Midbrain (tissue), 1 donor: Measurements from ENCODE around the gene G3BP2.
A peak's percentile ranks its signal among the peaks of the same experiment; 100 is the strongest.
"Not testable (repeated sequence)": the region's sequence is repeated elsewhere in the genome, so short reads cannot be mapped to it uniquely, and the experiment has no call there.

Experiments
- DNase-seq: peaks from one replicate; lab custom pipeline; 2025; lab: John Stamatoyannopoulos, UW

Gene G3BP2

DNA sequence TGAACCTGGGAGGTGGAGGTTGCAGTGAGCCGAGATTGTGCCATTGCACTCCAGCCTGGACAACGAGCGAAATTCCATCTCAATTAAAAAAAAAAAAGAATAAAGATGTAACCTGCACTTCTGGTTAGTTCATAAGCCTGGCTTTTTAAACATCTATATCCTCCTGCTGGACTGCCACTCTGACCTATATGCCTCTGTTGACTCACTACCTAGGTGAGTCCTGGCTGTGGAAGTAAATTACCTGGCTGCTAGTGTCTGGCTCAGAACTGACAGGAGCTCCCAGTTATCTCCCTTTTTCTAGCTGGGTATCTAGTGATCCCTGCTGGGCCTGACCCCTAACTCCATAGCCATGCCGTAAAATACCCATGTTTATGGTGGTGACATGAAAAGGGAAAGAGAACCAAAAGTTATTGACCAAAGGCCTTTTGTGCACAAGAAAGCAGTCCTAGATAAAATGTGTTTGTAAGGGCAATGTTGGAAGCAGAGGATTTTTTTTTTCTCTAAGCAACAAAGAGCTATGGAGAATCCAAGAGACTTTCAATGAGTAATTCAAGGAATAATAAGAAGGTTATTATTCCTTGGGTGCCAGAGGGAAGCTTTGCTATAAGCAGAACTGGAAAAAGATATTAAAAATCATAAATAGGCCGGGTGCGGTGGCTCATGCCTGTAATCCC is 10.4 kb upstream of the G3BP2 start:
- DNase-seq = no peak

DNA sequence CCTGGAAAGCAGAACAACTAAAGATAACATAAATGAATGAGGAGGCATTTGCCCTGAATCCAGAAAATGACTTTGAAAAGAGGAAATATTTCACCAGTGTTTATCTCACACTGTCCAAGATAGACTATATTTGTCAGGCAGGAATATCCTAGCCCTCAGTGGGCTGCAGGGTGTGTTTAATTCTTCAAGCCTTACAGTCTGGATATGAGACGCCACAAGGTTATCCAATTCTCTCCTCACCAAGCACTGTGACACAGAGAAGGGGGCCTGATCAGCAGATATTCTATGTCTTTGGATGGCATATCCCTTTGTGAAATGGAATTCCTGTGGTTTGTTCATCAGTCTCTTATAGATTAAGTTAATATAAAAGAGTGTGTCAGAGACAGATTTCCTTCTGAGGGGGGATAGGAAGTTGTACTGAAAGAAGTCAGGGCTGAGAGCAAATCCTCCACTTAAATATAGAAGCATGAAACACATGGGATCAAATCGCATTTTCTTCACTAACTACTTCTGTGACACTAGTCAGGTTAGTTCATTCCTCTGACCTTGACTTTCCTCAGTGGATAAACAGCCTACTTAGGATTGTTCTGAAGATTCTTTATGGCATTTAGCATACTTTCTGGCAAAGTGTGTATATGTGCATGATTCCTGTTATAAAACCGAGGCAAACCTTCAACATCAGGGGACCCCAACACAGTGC is 6.8 kb upstream of the G3BP2 start:
- no peak for DNase-seq

DNA sequence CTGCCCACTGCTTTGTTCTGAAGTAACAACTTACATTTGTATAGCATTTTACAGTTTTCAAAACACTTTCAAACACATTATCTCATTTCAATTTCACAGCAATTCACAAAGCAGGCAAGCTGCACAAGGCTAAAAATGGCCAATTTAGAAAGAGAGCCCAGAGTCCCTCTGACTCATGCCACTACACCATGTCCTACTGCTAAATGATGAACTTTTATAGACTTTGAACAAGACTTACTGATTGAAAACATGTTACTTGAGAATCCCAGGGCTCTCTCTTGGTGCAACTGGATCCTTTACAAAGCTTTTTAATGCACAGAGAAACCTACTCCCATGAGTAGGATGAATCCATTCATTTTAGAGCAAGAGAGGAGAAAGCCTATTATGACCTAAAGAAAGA is 5.8 kb upstream of the G3BP2 start:
- no peak for DNase-seq

DNA sequence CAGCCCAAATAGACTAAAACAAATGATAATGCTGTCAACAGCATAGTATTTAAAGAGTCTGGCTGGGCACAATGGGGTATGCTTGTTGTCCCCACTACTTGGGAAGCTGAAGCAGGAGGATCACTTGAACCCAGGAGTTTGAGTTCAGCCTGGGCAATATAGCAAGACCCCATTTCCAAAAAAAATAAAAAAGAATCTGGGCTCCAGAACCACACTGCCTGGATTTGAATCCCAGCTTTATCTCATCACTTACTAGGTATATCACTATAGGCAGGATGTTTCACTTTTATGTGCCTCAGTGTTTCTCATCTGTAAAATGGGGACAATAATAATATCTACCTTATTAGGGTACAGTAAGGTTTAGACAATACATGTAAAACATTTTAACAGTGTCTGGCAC is 5.3 kb upstream of the G3BP2 start:
- DNase-seq = no peak

- no peak for DNase-seq
Measured at GRCh38 chr4:75675004-75675531, 1.9 kb upstream of the G3BP2 start.

- no peak for DNase-seq
Measured at GRCh38 chr4:75673959-75674328, 733 bp upstream of the G3BP2 start.

DNA sequence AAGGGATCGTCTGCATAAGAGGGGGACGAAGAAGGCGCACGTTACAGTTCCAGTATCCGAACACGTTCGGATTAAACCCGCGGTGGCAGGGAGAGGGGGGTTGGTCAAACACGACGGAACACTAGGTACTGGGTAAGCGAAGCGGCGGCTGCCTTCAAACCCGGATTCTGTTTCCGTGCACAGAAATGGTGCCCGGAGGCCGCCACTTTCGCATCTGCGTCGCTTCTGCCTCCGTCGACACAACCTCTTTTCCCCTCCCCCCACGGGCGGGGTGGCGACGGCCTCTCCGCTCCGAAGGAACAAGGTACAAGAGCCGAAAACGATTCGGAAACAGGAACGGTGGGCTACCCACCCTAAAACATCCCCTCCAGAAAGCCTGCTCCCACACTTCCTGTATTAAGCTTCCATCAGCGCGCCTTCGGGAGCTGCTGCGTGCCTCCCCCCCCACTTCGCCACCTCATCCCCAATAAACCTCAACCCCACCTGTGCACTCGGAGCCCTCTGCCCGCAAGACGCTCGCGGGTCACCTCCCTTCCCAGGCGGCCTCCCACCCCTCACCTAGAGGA is 667 bp downstream of the G3BP2 start:
- peak; percentile 46 for DNase-seq

DNA sequence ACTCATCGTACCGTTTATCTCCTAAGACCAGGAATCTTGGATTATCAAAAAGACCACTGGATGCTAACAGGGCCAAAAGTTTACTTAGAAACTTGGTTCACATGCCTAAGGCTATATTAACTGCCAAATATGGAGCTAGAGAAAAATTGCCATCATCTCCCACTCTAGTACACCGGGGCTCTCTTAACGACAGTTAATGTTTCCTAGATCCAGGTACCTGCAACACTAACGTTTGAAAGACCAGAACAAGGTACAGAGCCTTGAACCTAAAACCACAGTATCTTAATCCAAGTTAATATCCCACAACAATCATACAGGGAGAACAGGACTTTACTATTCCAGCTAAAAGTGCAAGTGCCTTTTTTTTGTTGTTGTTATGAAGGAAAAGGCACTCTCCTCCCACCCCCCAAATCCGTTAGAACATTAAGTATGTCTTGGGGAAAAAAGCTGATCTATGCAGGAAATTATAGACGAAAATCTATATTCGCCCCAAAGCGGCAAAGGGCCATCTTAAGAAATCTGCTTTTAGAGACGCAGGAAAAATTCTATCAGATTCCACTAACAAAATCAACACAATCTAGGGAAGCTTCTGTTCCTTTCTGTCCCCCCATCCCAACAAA is 1.3 kb downstream of the G3BP2 start:
- no peak for DNase-seq

DNA sequence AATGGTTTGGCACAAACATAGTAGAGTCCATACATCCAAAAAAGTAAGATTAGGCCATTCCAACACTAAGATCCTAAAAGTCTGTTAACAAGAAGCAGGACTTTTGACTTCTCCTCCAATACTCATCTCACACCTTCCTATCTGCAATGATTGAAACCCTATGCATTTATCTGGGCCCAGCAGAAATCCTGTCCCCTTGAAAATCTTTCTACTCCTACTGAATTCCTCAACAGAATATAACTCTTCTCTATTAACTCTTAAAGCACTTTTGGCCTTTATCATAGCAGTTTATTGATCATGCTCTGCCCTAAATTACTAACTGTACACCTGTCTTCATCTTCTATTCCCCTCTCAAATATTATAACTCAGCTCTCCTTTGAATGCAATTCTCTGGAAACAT is 4.6 kb downstream of the G3BP2 start:
- DNase-seq = no peak

- DNase-seq = not testable (repeated sequence)
Measured at GRCh38 chr4:75667636-75668035, 5.6 kb downstream of the G3BP2 start.

DNA sequence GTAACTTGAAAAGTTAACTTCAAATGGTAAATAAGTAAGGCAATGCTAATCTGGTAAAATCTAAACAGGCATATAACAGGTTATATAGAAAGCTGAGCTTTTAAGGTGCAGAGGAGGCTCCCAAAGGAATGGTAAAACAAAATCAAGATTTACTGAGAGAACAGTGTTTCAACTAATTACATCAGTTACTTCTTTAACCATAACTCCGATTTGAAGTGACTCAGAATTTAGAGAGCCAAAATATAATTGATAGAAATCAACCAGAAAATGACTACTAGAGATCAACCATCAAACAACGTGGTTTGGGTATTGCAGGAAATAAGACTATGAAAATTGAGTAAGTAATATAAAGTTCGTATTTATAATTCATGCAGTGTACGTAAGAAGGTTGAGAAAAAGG is 6.9 kb downstream of the G3BP2 start:
- no peak for DNase-seq

DNA sequence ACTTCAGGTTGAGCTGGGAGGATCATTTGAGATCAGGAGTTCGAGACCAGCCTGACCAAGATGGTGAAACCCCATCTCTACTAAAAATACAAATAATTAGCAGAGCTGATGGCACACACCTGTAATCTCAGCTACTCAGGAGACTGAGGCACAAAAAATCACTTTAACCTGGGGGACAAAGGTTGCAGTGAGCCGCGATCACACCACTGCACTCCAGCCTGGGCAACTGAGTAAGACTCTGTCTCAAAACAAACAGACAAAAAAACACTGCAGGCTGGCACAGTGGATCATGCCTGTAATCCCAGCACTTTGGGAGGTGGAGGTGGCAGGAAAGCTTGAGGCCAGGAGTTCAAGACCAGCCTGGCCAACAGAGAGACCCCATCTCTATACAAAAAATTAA is 8.6 kb downstream of the G3BP2 start:
- not testable (repeated sequence) for DNase-seq

- DNase-seq = no peak
Measured at GRCh38 chr4:75662626-75663025, 10.6 kb downstream of the G3BP2 start.

DNA sequence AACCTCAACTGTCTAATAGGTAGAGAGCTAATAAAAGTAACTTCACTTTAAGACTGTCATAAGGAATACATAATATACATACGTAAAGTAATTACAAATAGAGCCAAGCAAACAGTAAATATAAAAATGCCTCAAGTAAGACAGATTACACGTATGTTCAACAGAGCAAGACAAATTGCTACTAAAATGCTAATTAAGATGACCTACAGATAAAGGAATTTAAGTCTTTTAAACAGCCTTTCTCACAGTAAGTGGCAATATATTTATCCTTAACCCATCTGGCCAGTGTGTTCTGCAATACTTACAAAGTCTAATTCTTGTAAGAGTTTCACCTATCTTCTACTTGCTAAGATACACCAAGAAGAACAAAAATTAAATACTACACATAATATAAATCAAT is 12.7 kb downstream of the G3BP2 start:
- no peak for DNase-seq

- no peak for DNase-seq
Measured at GRCh38 chr4:75659512-75660031, 13.6 kb downstream of the G3BP2 start.

- no peak for DNase-seq
Measured at GRCh38 chr4:75658876-75659275, 14.3 kb downstream of the G3BP2 start.

GRCh38 chr4:75655562-75655961 is 17.6 kb downstream of the G3BP2 start:
- no peak for DNase-seq

DNA sequence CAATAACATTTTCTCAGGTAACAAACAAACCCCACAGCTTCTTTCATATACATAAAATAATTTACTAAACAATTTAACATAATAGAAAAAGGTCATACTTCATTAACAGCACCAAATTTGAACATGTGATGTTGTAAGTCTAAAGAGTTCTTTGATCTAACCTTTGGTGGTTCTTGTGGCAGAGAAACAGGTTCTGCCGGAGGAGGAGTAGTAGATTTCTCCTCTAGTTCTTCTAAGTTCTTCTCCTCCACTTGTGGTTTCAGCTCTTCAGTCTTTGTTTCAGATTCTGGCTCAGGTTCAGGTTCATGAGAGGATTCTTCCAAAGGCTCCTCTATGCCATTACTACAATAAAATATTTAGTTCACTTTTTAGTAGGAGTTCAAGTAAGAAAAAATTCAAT is 18.3 kb downstream of the G3BP2 start:
- DNase-seq = no peak

DNA sequence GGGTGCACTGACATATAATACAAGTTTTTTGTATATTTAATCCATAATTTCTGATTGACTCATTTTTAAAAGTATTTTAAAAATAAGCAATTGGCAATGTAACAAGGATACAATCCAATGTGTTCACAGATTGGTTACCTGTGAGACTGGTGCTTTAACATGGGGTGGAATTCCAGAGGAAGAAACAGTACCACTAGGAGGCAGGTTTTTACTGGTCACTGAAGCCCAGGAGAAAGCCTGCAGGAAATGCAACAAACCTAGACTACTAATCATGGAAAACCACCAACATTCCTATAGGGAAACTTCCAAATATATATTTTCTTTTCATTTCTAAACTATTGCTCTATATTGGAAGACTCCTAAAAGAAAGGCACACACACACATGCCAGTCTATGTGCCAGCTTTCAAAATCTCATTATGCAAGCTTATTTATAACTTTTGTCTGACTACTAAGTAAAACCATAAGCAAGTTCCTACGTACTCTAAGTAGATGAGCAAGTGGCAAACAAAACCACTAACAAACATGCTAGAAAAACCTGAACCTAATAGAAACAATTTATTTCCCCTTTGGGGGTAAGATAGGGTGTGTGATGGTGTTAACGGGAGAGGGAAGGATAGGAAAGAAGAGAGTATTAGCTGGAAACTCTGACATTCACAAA is 19.2 kb downstream of the G3BP2 start:
- no peak for DNase-seq

DNA sequence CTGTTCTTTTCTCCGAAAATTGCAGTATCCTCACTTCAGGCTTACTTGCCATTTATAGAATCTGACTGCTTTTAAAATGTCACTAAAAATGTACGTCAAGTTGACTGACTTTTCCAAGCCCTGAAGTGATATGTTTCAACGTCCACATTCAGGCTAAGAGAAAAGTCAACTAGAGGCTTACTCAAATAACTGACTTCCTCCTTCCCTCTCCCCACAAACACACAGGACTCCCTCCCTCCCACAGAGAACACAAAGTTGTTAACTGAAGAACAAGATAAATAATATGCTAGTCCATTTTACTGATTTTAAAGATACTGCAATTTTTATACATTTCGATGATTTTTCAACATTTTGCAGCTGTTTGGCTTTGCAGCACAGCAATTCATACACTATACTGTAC is 29.1 kb downstream of the G3BP2 start:
- no peak for DNase-seq

DNA sequence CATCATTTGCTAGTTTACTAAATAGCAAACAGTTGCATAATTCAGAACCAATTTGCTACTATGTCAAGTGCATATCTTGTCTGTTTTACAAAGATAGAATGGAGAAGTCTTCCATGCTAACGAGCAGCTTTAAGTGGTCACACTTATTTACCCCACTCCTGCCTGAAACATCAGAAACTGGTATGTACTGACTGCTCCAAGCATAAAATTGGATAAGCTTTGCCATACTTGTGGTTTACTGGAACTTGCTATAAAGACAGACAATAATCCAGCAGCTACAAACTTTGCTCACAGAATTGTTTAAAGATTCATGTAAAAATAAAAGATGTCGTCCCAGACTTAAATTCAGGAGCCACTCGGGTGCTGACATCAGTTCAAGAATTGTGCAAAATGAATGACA is 29.6 kb downstream of the G3BP2 start:
- DNase-seq = no peak

DNA sequence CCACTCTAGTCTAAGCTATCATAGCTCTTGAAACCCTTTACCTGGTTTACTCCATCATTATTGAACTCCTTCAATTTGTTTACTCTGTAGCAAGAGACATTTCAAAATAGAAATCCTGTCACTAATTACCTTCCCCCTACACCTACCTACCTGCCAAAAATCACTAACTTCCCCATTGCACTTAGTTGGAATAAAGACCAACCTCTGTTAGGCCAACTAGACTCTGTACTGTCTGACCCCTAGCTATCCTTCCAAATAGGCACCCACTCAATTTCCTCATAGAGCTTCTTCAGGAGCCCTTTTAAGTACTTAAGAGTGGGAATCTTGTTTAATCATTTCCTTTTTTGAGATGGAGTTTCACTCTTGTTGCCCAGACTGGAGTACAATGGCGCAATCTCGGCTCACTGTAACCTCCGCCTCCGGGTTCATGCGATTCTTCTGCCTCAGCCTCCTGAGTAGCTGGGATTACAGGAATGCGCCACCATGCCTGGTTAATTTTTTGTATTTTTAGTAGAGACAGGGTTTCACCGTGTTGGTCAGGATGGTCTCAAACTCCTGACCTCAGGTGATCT is 34.0 kb downstream of the G3BP2 start:
- DNase-seq = no peak
